T-cell (primary cell): ENCODE results near the gene OAF. TPM values are rescaled to one million over a fixed set of nuclear protein-coding genes. Genes with fewer than 3 reads are reported as not detected.
"Not testable (repeated sequence)": the region's sequence is repeated elsewhere in the genome, so short reads cannot be mapped to it uniquely, and the experiment has no call there.

Source experiments
- ATAC-seq, 4 experiments: fragments of 200-7000 bp in 3 of 4; fragments of 150-1000 bp in 1 of 4; cut with Tn5 transposase; replicated peaks in 1 of 4; 1 replicate in 3 of 4; 2 replicates in 1 of 4; pipeline ENCODE4 v1.10.0; 2021; ENCODE audit warnings: moderate library complexity in 3 of 4, mild to moderate bottlenecking in 2 of 4, moderate number of reproducible peaks in 1 of 4
- CTCF ChIA-PET, 2 donors: fragments of 300-600 bp; sonication (Branson Sonifier 250); formaldehyde crosslinking; loops; one replicate each; lab custom pipeline; 2022; ENCODE audit warnings: antibody characterized with exemption in 2 of 2; lab: Charles Lee
- POLR2A ChIA-PET, 2 donors: fragments of 300-600 bp; sonication (Branson Sonifier 250); formaldehyde crosslinking; loops; one replicate each; lab custom pipeline; 2022; ENCODE audit warnings: antibody characterized with exemption in 2 of 2; lab: Charles Lee
- DNase-seq, 35 experiments: peaks; one replicate each; pipeline versions ENCODE4 v3.0.0 to v3.0.0-alpha.2; 2013 to 2023
- H3K27ac ChIP-seq: one replicate; pipeline ENCODE4 v1.5.1; 2013; ENCODE audit warnings: low read length
- H3K27me3 ChIP-seq, 2 experiments: replicated peaks in 1 of 2; 1 replicate in 1 of 2; 2 replicates in 1 of 2; pipeline versions ENCODE4 v1.6.1 to v1.7.0; 2013; ENCODE audit warnings: low read length in 1 of 2, mixed read lengths in 1 of 2; ENCODE audit not compliant: control insufficient read depth in 2 of 2, insufficient read depth in 2 of 2; ENCODE audit errors: extremely low read depth in 1 of 2
- H3K36me3 ChIP-seq, 2 donors: 1 replicate in 1 of 2; 2 replicates in 1 of 2; pipeline versions ENCODE4 v1.6.1 to v1.7.0; 2013; ENCODE audit warnings: low read length in 1 of 2; ENCODE audit not compliant: control insufficient read depth in 2 of 2, insufficient read depth in 1 of 2; ENCODE audit errors: extremely low read depth in 1 of 2
- H3K4me1 ChIP-seq, 2 experiments: 1 replicate in 1 of 2; 2 replicates in 1 of 2; pipeline versions ENCODE4 v1.6.1 to v1.7.0; 2013; ENCODE audit warnings: low read length in 2 of 2, mixed read lengths in 1 of 2; ENCODE audit not compliant: insufficient read depth in 2 of 2, control insufficient read depth in 1 of 2; ENCODE audit errors: extremely low read depth in 1 of 2
- H3K4me3 ChIP-seq, 2 donors: 1 replicate in 1 of 2; 2 replicates in 1 of 2; pipeline versions ENCODE4 v1.5.1 to v1.7.0; 2013; ENCODE audit warnings: mild to moderate bottlenecking in 2 of 2, low read length in 1 of 2, moderate library complexity in 1 of 2; ENCODE audit not compliant: control insufficient read depth in 1 of 2; ENCODE audit errors: extremely low read depth in 1 of 2
- H3K9me3 ChIP-seq: 2 replicates; pipeline ENCODE4 v1.7.0; 2013
- H3K27ac Mint-ChIP-seq, 2 donors: one replicate each; pipeline ENCODE4 v1.8.0; 2020 to 2021; ENCODE audit warnings: mild to moderate bottlenecking in 2 of 2, mixed read lengths in 2 of 2
- H3K27me3 Mint-ChIP-seq, 2 donors: one replicate each; pipeline ENCODE4 v1.8.0; 2021 to 2022; ENCODE audit warnings: mixed read lengths in 2 of 2
- H3K36me3 Mint-ChIP-seq: one replicate; pipeline ENCODE4 v1.8.0; 2021; ENCODE audit warnings: mixed read lengths
- H3K4me1 Mint-ChIP-seq, 3 donors: one replicate each; pipeline ENCODE4 v1.8.0; 2020 to 2022; ENCODE audit warnings: mixed read lengths in 3 of 3, mild to moderate bottlenecking in 1 of 3
- H3K4me3 Mint-ChIP-seq, 3 donors: one replicate each; pipeline ENCODE4 v1.8.0; 2020 to 2022; ENCODE audit warnings: mild to moderate bottlenecking in 3 of 3, mixed read lengths in 3 of 3, moderate library complexity in 3 of 3
- H3K9me3 Mint-ChIP-seq, 3 donors: one replicate each; pipeline ENCODE4 v1.8.0; 2020 to 2022; ENCODE audit warnings: mixed read lengths in 3 of 3
- WGBS: methylation state at CpG from one replicate; pipeline ENCODE4 v1.1.5; 2013; ENCODE audit warnings: missing lambda C conversion rate; ENCODE audit not compliant: insufficient coverage; 5-methylcytosine and 5-hydroxymethylcytosine counted together
- total RNA-seq, 35 experiments: library from RNA in 6 of 35; stranded (reverse) in 6 of 35; fragments of 120-200 nt in 1 of 35; gene quantifications; one replicate each; pipeline versions ENCODE4 v1.2.1 to v1.2.4 and lab custom pipeline; 2013 to 2026

The OAF gene
- total RNA-seq, 5 donors from 2014 or later (not counting 1 experiment from before 2014, with no cell fraction given): 3.2 to 6.0 (median 4.0) TPM

DNA sequence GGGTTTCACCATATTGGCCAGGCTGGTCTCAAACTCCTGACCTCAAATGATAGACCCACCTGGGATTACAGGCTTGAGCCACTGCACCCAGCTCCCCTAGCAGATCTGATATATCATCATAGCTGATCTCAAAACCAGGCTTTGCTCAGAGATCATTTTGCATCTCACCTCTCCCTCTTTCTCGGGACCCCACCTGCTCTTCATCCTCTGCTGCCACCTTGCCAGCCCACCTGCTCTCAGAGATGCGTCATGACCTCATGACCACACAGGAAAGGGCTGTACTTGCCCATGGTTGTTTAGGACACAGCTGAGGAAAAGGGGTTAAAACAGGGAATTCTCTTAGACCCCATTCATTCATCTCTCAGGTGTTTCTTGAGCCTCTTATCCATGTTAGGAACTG, 56.5 kb downstream of the OAF start:
- CTCF ChIA-PET: no interaction called here
- no peak for ATAC-seq
- H3K4me1 Mint-ChIP-seq: no peaks in the 10 kb centered on the region

DNA sequence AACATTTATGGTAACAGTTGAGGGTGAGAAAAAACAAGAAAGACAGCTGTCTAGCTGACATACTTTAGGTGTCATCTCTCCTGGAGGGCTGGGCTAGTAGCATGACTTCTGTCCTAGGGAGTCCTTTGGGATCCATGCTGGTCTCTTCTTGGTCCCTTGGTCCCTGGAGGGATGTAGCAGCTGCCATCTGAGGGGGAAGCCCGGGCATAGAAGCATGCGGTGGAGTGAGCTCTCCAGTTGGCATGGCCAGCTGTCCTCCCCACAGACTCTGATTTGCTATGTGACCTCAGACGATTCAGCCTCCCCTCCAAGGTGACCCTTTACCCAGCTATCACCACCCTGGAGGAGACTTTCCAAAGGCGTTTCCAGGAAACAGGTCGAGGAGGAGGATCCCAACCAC, 57.9 kb downstream of the OAF start:
- ChIA-PET POLR2A (no interaction called here), CTCF (no interaction called here)
- Histone ChIP-seq H3K9me3 (no peaks in the 10 kb centered on the region), H3K4me3 (no peak overlapping the region), H3K36me3 (no peaks in the 10 kb centered on the region), H3K4me1 (no peaks in the 10 kb centered on the region), H3K27ac (no peak overlapping the region), H3K27me3 (peaks cover 0 to 31% of the 10 kb centered on the region in 2 experiments)
- no peaks in the 10 kb centered on the region for H3K4me1 Mint-ChIP-seq
- 52% methylated on average over 3 of the region's 5 CpGs for WGBS
- H3K27ac Mint-ChIP-seq: no peak overlapping the region
- H3K4me3 Mint-ChIP-seq: no peak overlapping the region
- peaks cover 34 to 50% of the 10 kb centered on the region in 2 donors for H3K27me3 Mint-ChIP-seq
- H3K9me3 Mint-ChIP-seq: no peaks in the 10 kb centered on the region
- no peak for ATAC-seq
- DNase-seq: no peak
- no peaks in the 10 kb centered on the region for H3K36me3 Mint-ChIP-seq

More for the DNA sequence above, 56.5 kb downstream of the OAF start:
- no peaks in the 10 kb centered on the region for H3K9me3 Mint-ChIP-seq
- no peaks in the 10 kb centered on the region for H3K36me3 ChIP-seq
- H3K27me3 Mint-ChIP-seq: peaks cover 40 to 42% of the 10 kb centered on the region in 2 donors
- WGBS: no CpG with 5 or more reads among the region's 2 CpGs
- no peak overlapping the region for H3K27ac ChIP-seq
- no peak overlapping the region for H3K27ac Mint-ChIP-seq
- H3K4me1 ChIP-seq: no peaks in the 10 kb centered on the region
- H3K27me3 ChIP-seq: peaks cover 0 to 28% of the 10 kb centered on the region in 2 experiments
- POLR2A ChIA-PET: no interaction called here
- no peaks in the 10 kb centered on the region for H3K9me3 ChIP-seq
- no peak overlapping the region for H3K4me3 Mint-ChIP-seq
- H3K4me3 ChIP-seq: no peak overlapping the region
- DNase-seq: no peak
- no peaks in the 10 kb centered on the region for H3K36me3 Mint-ChIP-seq

DNA sequence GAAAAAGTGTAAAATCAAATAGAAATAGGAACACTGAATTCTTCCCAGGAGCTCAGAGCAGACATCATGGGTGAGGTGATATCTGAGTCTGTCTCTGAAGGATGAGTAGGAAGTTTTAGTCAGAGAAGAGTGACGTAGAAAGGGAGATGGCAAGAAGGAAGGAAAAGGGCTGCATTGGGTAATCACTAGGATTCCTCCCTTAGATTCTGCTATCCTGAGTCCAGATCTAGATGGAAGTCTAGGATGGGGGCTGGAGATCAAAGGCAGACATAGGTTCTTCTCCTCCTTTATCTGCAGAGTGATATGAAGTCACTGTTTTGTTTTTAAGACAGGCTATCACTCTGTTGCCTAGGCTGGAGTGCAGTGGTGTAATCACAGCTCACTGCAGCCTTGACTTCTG, 59.6 kb downstream of the OAF start:
- peaks cover 40 to 47% of the 10 kb centered on the region in 2 donors for H3K27me3 Mint-ChIP-seq
- no peaks in the 10 kb centered on the region for H3K9me3 ChIP-seq
- CTCF ChIA-PET: no interaction called here
- H3K4me3 ChIP-seq: no peak overlapping the region
- 88% methylated on average over 1 of the region's 1 CpG for WGBS
- no peaks in the 10 kb centered on the region for H3K36me3 Mint-ChIP-seq
- no peaks in the 10 kb centered on the region for H3K4me1 Mint-ChIP-seq
- no peak for DNase-seq
- peaks cover 0 to 26% of the 10 kb centered on the region in 2 experiments for H3K27me3 ChIP-seq
- H3K4me1 ChIP-seq: no peaks in the 10 kb centered on the region
- H3K36me3 ChIP-seq: no peaks in the 10 kb centered on the region
- H3K27ac Mint-ChIP-seq: no peak overlapping the region
- POLR2A ChIA-PET: no interaction called here
- no peak overlapping the region for H3K4me3 Mint-ChIP-seq
- ATAC-seq: no peak
- no peak overlapping the region for H3K27ac ChIP-seq
- no peaks in the 10 kb centered on the region for H3K9me3 Mint-ChIP-seq

DNA sequence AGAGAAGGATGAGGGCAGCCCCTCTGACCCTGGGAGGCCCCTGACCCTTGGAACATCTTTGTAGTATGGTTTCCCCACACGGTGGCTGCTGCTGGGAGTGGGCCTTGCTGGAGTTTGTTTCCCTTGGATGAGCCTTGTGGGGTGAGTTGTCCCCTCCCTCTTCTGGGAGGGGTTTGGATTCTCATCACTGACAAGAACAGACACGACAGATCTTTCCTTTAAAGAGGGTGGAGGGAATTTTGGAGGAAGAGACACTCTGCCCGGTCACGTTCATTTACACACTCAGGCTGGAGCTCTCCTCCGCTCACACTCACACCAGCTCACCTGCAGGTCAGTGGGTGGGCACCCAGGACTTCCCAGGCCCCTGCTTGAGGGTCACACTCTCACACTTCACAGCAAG, 60.8 kb downstream of the OAF start:
- Histone ChIP-seq H3K4me3 (no peak overlapping the region), H3K27me3 (peaks cover 0 to 21% of the 10 kb centered on the region in 2 experiments), H3K27ac (no peak overlapping the region), H3K36me3 (no peaks in the 10 kb centered on the region), H3K9me3 (no peaks in the 10 kb centered on the region), H3K4me1 (no peaks in the 10 kb centered on the region)
- H3K9me3 Mint-ChIP-seq: no peaks in the 10 kb centered on the region
- no peak for ATAC-seq
- 100% methylated on average over 1 of the region's 5 CpGs for WGBS
- peaks cover 27 to 34% of the 10 kb centered on the region in 2 donors for H3K27me3 Mint-ChIP-seq
- no peaks in the 10 kb centered on the region for H3K4me1 Mint-ChIP-seq
- ChIA-PET POLR2A (no interaction called here), CTCF (no interaction called here)
- no peak for DNase-seq
- H3K27ac Mint-ChIP-seq: no peak overlapping the region
- H3K36me3 Mint-ChIP-seq: no peaks in the 10 kb centered on the region
- no peak overlapping the region for H3K4me3 Mint-ChIP-seq

DNA sequence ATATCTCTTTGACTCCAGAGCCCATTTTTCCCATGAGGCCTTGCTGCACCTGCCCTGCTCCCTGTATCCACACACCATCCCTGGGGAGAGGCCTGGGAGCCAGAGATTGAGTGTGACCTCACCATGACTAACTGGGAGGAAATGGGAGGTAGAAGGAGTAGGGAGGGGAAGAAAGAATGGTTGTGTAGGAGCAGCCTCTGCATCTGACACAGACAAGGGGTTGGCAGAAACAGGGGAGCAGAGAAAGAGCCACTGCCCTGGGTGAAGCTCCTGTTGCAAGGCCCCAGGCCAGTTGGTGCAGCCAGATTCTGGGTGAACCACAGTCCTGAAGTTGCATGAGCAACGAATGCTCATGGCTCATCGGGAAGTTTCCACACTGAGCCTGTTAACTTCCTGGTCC, 61.5 kb downstream of the OAF start:
- Histone ChIP-seq H3K27ac (no peak overlapping the region), H3K9me3 (no peaks in the 10 kb centered on the region), H3K4me1 (no peaks in the 10 kb centered on the region), H3K27me3 (peaks cover 0 to 21% of the 10 kb centered on the region in 2 experiments), H3K36me3 (no peaks in the 10 kb centered on the region), H3K4me3 (no peak overlapping the region)
- ATAC-seq: no peak
- Mint-ChIP-seq H3K4me3 (no peak overlapping the region), H3K4me1 (no peaks in the 10 kb centered on the region), H3K27ac (no peak overlapping the region), H3K27me3 (peaks cover 21 to 28% of the 10 kb centered on the region in 2 donors), H3K9me3 (no peaks in the 10 kb centered on the region), H3K36me3 (no peaks in the 10 kb centered on the region)
- ChIA-PET POLR2A (no interaction called here), CTCF (no interaction called here)
- WGBS: no CpG with 5 or more reads among the region's 2 CpGs
- no peak for DNase-seq

DNA sequence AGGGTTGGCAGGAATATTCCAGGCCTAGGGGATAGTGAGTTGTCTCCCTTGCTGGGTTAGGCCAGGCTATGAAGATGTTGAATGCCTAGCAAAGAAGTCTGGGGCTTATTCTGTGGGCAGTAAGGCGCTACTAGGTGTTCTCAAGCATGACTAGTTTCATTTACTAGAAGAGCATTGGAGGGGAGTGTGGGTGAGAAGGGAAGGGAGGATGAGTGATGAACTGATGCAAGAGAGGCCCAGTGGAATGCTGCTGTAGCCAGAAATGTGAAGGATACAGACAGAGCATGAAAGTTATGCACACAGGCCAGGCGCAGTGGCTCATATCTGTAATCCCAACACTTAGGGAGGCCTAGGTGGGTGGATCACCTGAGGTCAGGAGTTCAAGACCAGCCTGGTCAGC, 62.6 kb downstream of the OAF start:
- H3K27ac Mint-ChIP-seq: no peak overlapping the region
- no peaks in the 10 kb centered on the region for H3K4me1 ChIP-seq
- peaks cover 17 to 23% of the 10 kb centered on the region in 2 donors for H3K27me3 Mint-ChIP-seq
- peaks cover 0 to 18% of the 10 kb centered on the region in 2 experiments for H3K27me3 ChIP-seq
- ATAC-seq: no peak
- no peaks in the 10 kb centered on the region for H3K4me1 Mint-ChIP-seq
- no peak overlapping the region for H3K4me3 Mint-ChIP-seq
- CTCF ChIA-PET: no interaction called here
- no peaks in the 10 kb centered on the region for H3K36me3 Mint-ChIP-seq
- 86% methylated on average over 1 of the region's 2 CpGs for WGBS
- H3K4me3 ChIP-seq: no peak overlapping the region
- no peak for DNase-seq
- no peaks in the 10 kb centered on the region for H3K9me3 ChIP-seq
- H3K27ac ChIP-seq: no peak overlapping the region
- POLR2A ChIA-PET: no interaction called here
- no peaks in the 10 kb centered on the region for H3K9me3 Mint-ChIP-seq
- H3K36me3 ChIP-seq: no peaks in the 10 kb centered on the region

DNA sequence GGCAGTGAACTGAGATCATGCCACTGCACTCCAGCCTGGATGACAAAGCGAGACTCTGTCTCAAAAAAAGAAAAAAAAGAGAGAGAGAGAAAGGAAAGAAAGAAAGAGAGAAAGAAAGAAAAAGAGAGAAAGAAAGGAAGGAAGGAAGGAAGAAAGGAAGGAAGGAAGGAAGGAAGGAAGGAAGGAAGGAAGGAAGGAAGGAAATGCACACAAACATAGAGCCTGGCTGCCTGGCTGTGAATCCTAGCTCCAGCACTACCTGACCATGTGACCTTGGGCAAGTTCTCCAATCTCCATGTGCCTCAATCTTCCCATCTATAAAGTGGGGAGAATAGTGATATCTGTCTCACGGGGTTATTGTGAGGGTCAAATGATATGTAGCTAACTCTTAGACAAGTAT, 63.1 kb downstream of the OAF start:
- DNase-seq, H3K4me1 Mint-ChIP-seq, ATAC-seq, H3K27ac ChIP-seq, CTCF ChIA-PET, H3K36me3 ChIP-seq, H3K4me3 ChIP-seq, H3K4me1 ChIP-seq, H3K4me3 Mint-ChIP-seq, H3K9me3 Mint-ChIP-seq, H3K27ac Mint-ChIP-seq, H3K9me3 ChIP-seq, POLR2A ChIA-PET, H3K36me3 Mint-ChIP-seq: not testable (repeated sequence)
- peaks cover 0 to 14% of the 10 kb centered on the region in 2 experiments for H3K27me3 ChIP-seq
- no CpG with 5 or more reads among the region's 2 CpGs for WGBS
- H3K27me3 Mint-ChIP-seq: peaks cover 14 to 23% of the 10 kb centered on the region in 2 donors
